Left hindlimb (tissue), 1 donor: ENCODE results near the gene NIP7.
A peak's percentile ranks its signal among the peaks of the same experiment; 100 is the strongest.
"Not testable (repeated sequence)": the region's sequence is repeated elsewhere in the genome, so short reads cannot be mapped to it uniquely, and the experiment has no call there.

ENCODE experiments used
- DNase-seq: peaks from one replicate; pipeline ENCODE4 v3.0.0-alpha.2; 2018

The NIP7 gene

DNA sequence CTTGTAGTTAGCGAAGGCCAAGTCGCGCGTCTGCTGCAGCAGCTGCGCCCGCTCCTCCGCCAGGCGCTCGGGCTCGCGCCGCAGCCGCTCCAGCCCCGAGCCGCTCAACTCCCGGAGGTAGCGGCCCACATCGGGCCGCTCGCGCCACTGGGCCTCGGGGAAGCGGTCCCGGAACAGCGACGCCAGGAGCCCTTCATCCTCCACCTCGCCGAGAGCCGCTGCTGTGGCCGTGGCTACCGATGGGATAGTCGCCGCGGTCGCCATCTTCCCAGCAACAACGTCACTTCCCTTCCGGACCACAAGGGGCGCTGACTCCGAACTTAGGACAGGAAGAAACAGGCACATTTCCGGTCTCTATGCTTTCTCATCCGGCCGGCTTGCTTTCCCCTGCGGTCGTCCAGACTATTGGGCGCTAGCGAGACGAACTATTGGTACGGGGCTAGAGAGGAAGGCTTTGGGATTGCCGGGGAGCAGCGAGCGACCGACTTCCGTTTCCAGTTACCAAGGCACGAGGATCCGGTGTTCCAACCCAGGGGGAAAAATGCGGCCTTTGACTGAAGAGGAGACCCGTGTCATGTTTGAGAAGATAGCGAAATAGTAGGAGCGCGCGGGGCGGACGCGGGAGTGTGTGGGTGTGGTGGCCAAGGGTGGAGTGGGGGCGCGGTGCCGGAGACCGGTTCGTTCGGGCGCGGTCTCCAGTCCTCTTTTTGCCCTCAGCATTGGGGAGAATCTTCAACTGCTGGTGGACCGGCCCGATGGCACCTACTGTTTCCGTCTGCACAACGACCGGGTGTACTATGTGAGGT is at the start of gene NIP7, which contains the start of gene COG8:
NIP7 (plus strand) TSS at position 484 of the 806 bp plus-strand sequence; CDS start at position 542, 58 bp downstream.
COG8 (minus strand) TSS at position 276 of the 806 bp plus-strand sequence; CDS start at position 264, 12 bp downstream.
- DNase-seq = peak; percentile 97

DNA sequence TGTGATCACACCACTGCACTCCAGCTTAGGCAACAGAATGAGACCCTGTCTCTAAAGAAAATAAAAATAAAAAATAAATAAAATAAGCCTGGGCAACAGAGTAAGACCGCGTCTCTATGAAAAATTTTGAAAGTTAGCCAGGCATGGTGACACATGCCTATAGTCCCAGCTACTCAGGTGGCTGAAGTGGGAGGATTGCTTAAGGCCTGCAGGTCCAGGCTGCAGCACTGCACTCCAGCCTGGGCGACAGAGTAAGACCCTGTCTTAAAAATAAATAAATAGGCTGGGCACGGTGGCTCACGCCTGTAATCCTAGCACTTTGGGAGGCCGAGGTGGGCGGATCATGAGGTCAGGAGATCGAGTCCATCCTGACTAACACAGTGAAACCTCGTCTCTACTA is 47.9 kb upstream of the NIP7 start:
- DNase-seq = not testable (repeated sequence)

DNA sequence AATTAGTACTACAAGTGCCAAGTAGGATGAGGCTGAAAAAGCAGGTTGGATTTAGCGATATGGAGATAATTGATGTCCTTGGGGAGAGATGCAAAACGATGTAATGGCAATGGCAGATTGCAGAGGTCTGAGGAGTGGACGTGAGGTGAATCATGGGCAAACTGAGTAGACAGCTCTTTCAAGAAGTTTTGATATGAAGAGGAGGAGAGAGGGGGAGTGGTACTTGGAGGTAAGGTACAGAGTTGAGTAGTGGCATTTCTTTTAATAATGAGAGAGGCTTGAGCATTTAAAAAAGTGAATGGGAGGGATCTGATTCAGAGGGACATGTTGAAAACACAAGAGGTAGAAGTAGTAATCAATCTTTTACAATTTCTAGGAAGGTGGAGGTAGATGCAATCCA is 46.2 kb upstream of the NIP7 start:
- DNase-seq = no peak

DNA sequence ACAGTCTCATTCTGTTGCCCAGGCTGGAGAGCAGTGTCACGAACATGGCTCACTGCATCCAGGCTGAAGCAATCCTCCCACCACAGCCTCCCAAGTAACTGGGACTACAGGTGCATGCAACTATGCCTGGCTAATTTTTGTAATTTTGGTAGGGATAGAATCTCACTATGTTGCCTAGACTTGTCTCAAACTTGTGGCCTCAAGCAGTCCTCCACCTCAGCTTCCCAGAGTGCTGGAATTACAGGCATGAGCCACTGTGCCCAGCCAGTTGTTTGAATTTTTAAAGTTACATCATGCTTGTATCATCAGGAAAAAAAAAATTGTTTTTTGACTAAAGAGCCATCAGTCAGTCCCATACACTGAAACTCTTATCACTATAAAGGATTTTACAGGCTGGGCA is 45.5 kb upstream of the NIP7 start:
- no peak for DNase-seq

DNA sequence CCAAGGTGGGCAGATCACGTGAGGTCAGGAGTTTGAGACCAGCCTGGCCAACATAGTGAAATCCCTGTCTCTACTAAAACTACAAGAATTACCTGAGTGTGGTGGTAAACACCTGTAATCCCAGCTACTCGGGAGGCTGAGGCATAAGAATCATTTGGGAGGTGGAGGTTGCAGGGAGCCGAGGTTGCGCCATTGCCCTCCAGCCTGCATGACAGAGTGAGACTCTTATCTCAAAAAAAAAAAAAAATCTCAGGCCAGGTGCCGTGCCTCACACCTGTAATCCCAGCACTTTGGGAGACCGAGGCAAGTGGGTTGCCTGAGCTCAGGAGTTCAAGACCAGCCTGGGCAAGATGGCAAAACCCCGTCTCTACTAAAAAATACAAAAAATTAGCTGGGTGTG is 42.8 kb upstream of the NIP7 start:
- not testable (repeated sequence) for DNase-seq

DNA sequence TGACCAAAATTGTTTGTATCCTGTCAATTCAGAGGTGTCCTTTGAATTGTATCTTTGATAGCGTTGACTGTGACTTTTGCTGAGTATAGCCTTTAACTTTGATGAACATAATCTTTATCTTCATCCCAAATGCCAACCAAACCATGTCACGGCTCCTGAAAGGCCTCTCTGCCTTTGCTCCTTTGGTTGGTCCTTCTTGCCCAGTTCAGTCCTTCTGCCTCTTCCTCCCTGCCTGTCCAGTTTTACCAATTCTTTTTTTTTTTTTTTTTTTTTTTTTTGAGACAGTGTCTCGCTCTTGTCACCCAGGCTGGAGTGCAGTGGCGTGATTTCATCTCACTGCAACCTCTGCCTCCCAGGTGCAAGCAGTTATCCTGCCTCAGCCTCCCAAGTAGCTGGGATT is 41.3 kb upstream of the NIP7 start:
- no peak for DNase-seq

DNA sequence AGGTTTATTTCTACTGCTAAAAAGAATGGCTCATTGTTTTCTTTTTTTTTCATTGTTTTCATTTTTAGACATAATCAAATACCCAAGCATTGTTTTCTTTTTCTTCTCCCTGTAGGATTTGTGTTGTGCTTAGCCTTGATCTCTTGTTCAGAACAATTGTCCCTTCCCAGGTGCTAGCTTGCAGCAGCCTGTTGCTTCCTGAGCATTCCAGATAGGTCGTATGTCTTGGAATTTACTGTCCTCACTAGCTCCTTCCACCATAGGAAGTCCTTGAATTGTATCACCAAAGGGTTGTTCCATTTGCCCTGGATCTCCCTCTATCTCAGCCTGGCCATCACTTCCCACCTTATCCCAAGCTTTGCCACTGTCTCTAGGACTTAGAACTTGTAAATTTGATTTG is 38.4 kb upstream of the NIP7 start:
- no peak for DNase-seq

DNA sequence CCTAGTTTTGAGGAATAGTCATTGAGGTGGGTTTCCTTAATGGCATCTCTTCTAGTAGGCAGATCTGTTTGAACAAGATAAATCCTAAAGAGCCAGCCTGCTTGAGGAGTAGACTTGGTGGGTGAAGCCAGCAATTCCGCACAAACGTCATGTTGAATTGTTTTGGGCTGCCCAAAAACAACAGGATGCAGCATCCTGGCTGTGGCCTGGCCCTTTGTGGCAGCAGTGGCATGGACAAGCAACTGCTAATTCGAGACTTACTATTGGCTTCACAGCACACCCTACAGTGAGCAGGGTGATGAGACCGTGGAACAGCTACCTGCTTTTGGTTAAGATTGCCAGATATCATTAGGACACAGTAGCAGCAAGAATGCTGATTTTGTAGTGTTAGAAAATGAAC is 37.7 kb upstream of the NIP7 start:
- no peak for DNase-seq

DNA sequence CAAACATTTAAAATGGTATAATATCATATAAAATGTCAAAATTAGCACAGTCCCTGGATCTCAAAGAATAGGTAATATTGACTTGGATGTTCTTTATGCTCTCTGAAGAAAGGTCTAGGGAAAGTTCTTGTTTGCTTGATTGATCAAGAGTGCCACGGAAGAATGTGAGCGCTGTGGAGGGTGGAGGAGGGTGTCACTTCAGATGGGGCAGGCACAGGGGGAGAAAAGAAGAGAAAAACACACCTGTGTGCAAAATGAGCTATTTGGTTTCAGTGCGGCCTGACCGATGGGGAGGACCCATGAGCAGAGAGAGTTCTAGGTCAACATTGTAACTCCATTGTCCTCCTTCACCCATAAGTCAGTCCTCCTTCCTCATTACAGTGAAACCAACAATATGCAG is 37.3 kb upstream of the NIP7 start:
- no peak for DNase-seq

DNA sequence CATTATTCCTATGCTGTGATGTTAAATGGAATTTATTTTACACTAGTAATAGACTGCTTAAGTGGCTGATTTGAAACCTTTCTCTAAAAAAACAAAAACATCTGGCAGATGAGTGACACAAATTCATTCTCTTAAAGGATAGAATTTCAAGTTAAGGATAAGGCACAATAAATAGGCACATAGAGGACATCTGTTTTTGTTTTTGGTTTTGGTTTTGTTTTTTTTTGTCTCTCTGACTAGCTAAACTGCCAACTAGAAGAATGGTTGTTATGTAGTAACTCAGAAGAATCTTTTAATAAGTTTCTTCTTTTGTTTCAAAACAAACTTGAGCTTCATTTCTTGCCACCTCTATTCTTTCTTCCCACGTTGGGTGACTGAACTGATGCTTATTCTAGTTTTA is 33.5 kb upstream of the NIP7 start:
- DNase-seq = no peak

DNA sequence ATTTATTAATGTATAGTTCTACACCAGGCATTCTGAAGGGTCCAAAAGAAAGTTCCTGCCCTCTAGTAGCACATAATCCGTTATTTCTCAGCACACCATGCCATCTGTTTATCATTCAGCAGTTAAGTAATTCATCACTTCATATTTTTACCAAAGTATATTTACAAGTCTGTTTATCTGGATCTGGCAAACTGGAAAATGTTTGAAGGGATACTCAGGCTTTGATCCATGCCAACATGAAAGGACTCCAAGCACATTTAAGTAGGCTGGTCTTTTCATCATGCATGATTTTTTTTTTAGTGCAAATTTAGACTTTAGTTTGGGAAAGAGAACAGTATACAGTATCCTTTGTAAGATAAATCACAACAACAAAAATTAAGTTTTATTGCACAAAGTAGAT is 32.5 kb upstream of the NIP7 start:
- no peak for DNase-seq

GRCh38 chr16:69307856-69308255 is 31.7 kb upstream of the NIP7 start:
- DNase-seq = no peak

DNA sequence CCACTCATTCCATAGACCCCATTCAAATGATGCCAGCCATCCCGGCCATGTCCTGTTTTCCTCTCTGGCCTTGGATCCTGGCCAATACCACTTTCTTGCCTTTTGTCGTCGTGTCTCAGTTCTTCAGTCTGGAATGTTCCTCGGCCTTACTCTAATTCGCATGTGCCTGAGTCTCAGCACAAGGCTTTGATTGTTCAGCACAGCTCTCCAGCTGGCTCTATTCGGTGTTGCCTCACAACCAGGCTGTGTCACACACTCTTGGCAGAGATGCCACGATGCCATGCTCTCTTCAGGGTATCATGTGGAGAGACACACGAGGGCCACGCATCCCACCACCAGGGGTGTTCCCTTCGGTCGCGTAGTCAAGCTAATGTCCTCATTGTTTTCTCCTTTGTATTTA is 30.3 kb upstream of the NIP7 start:
- no peak for DNase-seq

DNA sequence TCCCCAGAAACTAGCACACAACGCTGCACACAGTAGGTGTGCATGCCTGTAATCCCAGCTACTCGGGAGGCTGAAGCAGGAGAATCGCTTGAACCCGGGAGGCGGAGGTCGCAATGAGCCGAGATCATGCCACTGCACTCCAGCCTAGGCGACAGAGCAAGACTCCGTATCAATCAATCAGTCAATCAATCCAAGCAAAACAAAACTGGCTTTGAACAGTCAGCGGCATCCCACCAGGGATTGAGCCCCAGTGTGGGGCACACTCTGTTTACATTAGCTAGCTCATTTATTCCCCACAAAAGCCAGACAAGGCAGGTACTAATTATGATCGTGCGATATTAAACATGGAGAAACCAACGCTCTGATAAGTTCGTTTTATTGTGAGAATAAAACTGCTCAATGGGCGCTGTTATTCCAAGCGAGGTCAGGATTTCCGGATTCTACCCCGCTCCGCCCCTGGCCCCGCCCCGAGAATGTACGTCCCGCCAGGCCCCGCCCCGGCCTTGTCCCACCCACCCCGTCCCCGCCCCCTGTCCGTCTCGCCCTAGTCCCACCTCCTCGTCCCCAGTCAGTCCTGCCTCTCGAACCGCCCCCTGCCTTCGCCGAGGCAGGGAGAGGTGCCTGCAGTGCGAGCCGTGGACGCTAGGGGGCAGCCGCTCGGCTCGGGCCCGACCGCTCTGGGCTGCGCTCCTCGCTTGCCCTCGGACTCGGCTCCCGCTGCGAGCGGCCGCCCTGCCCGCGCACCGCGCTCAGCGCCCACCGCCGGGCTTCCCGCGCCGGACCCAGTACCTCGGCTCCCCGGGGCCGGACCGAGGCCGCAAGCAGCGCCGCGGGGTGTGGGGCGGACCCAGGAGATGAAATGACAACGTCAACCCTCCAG is 28.7 kb upstream of the NIP7 start, which contains the start of gene VPS4A:
VPS4A (plus strand) TSS at position 698 of the 880 bp plus-strand sequence; CDS start at position 860, 162 bp downstream.
- DNase-seq = peak; percentile 98

DNA sequence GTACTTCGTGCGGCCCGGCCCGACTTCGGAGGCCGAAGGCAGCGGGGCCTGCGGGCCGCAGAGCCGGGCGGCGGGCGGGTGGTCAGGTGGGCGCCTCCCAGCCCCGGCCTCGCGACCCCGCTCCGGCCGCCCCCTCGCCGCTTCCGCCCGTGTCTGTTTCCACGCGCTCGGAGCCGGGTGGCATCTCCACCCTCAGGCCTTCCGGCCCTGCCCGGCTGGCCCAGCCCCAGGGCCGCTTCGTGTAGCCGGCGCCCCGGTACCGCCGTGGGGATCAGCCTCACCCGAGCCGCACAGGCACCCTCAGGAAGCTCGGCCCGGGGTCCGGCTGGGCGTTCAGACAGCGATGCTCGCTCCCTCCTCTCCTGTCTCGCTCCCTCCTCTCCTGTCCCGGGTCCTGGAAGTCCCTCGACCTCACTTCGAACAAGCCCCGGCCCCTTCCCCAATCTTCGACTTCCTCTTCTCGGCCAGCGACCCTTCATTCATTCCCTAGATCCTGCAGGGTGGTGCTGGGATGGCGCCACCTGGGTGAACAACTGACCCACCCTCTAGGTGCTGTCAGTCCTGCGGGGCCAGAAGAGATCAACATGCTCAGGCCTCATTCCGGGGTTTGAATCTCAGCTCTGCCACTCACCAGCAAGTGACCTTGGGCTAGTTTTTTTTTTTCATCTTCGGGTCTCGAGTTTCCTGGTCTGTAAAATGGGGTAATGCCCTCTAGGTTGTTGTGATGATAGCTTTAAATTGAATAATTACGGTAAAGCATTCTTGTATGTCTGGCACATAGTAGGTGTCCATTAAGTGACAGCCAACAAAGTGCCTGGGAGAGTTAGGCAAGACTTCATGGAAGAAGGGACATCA is 27.8 kb upstream of the NIP7 start:
- no peak for DNase-seq

DNA sequence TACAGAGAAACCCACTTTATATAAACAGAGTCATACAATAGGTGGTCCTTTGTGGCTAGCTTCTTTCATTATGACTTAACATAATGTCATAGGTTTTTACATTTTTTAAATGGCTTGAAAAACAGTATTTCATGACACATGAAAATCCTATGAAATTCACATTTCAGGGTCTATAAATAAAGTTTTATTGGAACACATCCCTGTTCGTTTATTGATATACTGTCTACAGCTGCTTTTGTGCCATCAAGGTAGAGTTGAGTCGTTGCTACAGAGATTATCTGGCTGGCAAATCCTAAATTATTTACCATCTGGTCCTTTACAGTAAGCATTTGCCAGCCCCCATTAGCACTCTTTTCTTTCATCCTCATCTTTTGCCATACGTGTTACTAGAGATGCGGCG is 26.1 kb upstream of the NIP7 start:
- no peak for DNase-seq

- DNase-seq = no peak
Measured at GRCh38 chr16:69314534-69314933, 25.0 kb upstream of the NIP7 start.

- DNase-seq = no peak
Measured at GRCh38 chr16:69315486-69316311, 23.9 kb upstream of the NIP7 start.

- DNase-seq = no peak
Measured at GRCh38 chr16:69316595-69317034, 23.0 kb upstream of the NIP7 start.

DNA sequence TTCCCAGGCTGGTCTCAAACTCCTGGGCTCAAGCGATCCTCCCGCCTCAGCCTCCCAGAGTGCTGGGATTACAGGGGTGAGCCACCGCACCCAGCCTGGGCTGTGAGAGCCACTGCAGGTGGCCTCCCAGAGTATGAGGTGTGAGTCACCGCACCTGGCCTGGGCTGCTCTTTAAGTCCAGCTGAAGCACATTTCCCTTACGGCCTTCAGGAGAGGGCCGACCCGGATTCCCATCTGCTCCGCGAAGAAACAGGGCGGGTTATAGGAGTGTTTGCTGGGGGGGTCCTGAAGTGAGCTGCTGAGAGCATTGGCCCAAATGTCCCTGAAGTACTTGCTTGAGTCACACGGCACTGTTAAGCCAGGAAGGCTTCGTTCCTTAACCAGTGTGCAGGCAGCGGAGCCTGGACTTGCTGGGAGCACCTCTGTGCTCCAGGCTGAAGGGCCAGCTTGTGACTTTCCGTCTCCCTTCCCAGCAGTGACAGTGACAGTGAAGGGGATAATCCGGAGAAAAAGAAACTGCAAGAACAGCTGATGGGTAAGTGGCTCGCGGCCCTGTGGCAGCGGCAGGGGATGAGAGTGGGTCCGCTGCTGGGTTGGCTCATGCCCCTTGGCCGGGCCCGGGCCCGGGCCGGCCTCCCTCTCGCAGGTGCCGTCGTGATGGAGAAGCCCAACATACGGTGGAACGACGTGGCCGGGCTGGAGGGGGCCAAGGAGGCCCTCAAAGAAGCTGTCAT is 21.2 kb upstream of the NIP7 start:
- no peak for DNase-seq

GRCh38 chr16:69318911-69319289 is 20.7 kb upstream of the NIP7 start:
- DNase-seq = no peak
